ENCODE results near the gene OR1I1. TPM values are rescaled to one million over a fixed set of nuclear protein-coding genes. Genes with fewer than 3 reads are reported as not detected.
A peak's percentile ranks its signal among the peaks of the same experiment; 100 is the strongest.

Gene OR1I1
- total RNA-seq, 1 donor: not detected

DNA sequence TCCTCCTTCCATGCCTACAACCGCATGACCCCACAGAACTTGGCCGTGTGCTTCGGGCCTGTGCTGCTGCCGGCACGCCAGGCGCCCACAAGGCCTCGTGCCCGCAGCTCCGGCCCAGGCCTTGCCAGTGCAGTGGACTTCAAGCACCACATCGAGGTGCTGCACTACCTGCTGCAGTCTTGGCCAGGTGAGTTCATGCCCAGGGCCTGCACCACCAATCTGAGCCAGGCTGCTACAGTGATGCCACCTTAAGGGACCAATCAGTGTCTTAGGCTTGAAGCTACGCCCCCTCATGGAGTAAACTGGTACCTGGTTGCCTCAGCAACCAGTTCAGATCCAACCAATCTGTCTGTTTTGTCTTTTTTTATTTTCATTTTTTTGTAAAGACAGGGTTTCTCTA lies 30.4 kb downstream of the OR1I1 start:
- TF ChIP-seq, protein P1, sequence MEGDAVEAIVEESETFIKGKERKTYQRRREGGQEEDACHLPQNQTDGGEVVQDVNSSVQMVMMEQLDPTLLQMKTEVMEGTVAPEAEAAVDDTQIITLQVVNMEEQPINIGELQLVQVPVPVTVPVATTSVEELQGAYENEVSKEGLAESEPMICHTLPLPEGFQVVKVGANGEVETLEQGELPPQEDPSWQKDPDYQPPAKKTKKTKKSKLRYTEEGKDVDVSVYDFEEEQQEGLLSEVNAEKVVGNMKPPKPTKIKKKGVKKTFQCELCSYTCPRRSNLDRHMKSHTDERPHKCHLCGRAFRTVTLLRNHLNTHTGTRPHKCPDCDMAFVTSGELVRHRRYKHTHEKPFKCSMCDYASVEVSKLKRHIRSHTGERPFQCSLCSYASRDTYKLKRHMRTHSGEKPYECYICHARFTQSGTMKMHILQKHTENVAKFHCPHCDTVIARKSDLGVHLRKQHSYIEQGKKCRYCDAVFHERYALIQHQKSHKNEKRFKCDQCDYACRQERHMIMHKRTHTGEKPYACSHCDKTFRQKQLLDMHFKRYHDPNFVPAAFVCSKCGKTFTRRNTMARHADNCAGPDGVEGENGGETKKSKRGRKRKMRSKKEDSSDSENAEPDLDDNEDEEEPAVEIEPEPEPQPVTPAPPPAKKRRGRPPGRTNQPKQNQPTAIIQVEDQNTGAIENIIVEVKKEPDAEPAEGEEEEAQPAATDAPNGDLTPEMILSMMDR (IDR thresholded peaks at IDR 0.05; ENCODE audit: insufficient read depth, low read length): no peak
- no peak for DNase-seq (ENCODE audit: low read depth)
- no peak overlapping the region for H3K4me3 ChIP-seq (ENCODE audit: low read depth, low read length)

DNA sequence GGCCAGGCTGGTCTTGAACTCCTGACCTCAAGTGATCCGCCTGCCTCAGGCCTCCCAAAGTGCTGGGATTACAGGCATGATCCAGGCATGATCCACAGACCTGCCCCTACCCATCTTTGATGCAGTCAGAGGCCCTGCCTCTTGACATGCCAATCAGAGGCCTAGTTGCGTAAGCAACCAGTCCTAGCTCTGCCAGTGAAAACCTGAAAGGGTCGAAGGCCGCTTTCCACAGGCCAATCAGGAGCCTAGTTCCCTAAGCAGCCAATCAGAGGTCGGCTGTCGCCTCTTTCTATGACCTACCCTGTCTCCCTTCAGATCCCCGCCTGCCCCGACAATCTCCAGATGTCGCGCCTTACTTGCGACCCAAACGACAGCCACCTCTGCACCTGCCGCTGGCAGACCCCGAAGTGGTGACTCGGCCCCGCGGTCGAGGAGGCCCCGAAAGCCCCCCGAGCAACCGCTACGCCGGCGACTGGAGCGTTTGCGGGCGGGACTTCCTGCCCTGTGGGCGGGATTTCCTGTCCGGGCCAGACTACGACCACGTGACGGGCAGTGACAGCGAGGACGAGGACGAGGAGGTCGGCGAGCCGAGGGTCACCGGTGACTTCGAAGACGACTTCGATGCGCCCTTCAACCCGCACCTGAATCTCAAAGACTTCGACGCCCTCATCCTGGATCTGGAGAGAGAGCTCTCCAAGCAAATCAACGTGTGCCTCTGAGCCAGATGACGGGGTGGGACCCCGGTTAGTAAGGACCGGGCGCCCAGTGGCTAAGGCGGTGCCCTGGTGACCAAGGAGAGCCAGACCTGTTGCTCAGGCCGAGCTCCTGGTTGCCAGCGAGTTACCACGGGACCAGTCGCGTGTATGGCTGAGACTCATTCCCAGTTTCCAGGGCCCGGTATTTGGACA lies 31.5 kb downstream of the OR1I1 start:
- TF ChIP-seq, protein P1 (IDR thresholded peaks at IDR 0.05; ENCODE audit: insufficient read depth, low read length): no peak
- no peak overlapping the region for H3K4me3 ChIP-seq (ENCODE audit: low read depth, low read length)
- DNase-seq (ENCODE audit: low read depth): no peak

DNA sequence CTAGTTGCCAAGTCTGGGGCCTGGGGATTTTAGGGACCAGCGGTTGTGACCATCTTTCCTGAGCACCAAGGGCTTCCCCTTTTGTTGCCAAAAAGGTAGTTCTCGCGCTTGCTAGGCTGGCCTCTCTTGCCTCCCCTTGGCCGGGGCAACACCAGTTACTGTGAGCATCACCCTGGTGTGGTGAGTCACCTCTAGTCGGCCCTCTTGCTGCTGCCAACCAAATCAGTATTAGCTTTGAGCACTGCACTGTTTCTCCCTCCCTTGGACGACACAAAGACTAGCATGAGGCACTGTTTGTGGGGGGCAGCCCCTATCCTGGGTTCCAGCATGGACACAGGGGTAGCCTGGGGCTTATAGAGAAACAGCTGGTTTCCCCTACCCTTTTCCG lies 32.1 kb downstream of the OR1I1 start:
- TF ChIP-seq, protein P1 (IDR thresholded peaks at IDR 0.05; ENCODE audit: insufficient read depth, low read length): no peak
- peak; percentile 67 for DNase-seq (ENCODE audit: low read depth)
- H3K4me3 ChIP-seq (ENCODE audit: low read depth, low read length): no peak overlapping the region

DNA sequence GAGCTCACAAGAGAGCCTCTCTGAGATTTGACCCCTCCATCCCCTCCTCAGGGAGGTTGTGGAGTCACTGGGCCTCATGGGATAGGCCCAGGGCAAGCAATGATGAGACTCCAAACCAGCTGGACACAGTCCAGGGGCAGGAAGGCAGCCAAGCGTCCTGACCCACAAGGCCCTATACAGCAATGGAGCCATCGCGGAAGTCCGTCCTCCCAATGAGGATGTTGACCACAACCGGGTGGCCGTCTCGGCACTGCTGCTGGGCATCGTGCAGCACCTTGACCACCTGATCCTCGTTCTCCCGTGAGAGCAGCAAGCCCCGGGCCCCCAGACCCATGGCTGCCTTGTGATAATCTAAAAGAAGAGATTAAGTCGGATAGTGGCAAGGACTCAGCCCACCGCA lies 33.1 kb downstream of the OR1I1 start:
- H3K4me3 ChIP-seq (ENCODE audit: low read depth, low read length): no peak overlapping the region
- TF ChIP-seq, protein P1 (IDR thresholded peaks at IDR 0.05; ENCODE audit: insufficient read depth, low read length): no peak
- DNase-seq (ENCODE audit: low read depth): peak; percentile 52

DNA sequence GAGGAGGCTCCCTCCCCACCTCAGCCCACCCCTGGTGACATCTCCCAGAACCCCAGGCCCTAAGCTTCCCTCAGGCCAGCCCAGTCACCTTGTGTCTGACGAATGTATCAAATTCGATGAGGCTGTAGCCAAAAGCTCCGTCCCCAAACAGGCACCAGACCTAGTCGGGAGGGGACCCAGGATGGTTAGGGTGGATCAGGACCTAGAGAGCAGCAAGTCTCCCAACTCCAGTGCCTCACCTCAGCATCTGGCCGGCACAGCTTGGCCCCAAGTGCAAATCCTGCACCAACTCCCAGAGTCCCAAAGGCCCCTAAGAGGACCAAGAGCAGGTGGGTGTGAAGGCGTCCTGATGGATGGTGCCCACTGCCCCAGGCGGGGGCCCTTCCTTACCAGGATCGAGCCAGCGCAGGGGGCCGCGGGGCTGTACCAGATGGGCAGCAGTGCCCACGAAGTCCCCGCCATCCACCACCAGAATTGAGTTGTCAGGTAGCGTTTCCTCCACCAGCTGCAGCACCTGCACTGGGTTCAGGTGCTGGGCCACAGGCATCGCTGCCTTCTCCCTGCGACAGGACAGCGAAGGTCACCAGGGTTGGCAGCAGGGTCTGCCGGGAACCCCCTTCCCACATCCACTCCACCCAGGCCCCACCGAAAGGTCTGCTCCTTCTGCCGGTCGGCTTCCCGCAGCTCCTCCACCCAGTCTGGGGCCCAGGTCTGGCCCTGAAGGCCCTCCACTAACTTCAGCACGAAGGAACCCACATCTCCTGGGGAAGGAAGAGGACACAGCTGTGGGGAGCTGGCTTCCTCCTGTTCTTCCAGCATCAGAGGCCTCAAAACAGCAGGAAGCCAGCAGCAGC lies 34.0 kb downstream of the OR1I1 start:
- TF ChIP-seq, protein P1 (IDR thresholded peaks at IDR 0.05; ENCODE audit: insufficient read depth, low read length): no peak
- DNase-seq (ENCODE audit: low read depth): no peak
- no peak overlapping the region for H3K4me3 ChIP-seq (ENCODE audit: low read depth, low read length)

DNA sequence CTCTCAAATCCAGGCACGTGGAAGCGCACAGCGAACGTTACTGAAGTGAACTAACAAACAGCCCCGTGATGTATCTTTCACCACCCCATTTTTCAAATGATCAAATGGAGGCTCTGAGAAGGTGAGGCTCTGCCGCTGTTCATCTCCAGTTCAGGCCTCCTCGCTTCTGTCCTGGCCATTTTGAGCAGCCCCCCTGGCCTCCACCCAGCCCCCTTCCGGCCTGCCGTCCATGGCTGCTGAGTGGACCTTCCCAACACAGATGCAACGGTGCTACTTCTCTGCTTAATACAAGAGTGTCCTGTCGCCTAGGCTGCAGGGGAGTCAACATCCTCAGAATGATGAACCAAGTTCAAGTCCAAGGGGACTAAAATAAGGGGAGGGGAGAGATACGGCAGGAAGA lies 34.8 kb downstream of the OR1I1 start:
- DNase-seq (ENCODE audit: low read depth): no peak
- TF ChIP-seq, protein P1 (IDR thresholded peaks at IDR 0.05; ENCODE audit: insufficient read depth, low read length): no peak
- H3K4me3 ChIP-seq (ENCODE audit: low read depth, low read length): no peak overlapping the region
